ENCODE results near the gene DNER.

DNER gene

GRCh38 chr2:229417176-229417575 is 297.2 kb downstream of the DNER start:
- Histone ChIP-seq H3K4me3 (ENCODE audit: low read depth, low read length) (no peak overlapping the region), H3K27ac (ENCODE audit: low read depth, low read length) (no peak overlapping the region), H3K9ac (ENCODE audit: low read depth, low read length) (no peak overlapping the region), H3K9me3 (ENCODE audit: control insufficient read depth, insufficient read depth, low read length) (no peaks in the 10 kb centered on the region), H3K4me1 (ENCODE audit: control insufficient read depth, insufficient read depth, low read length) (peaks cover 20% of the 10 kb centered on the region), H3K27me3 (ENCODE audit: control insufficient read depth, insufficient read depth, low read length) (no peaks in the 10 kb centered on the region), H3K36me3 (ENCODE audit: control insufficient read depth, insufficient read depth, low read length) (no peaks in the 10 kb centered on the region)

GRCh38 chr2:229416116-229416694 is 298.1 kb downstream of the DNER start:
- Histone ChIP-seq H3K27ac (ENCODE audit: low read depth, low read length) (no peak overlapping the region), H3K4me3 (ENCODE audit: low read depth, low read length) (no peak overlapping the region)

GRCh38 chr2:229414631-229415030 is 299.7 kb downstream of the DNER start:
- H3K9ac ChIP-seq (ENCODE audit: low read depth, low read length): no peak overlapping the region
- H3K27me3 ChIP-seq (ENCODE audit: control insufficient read depth, insufficient read depth, low read length): no peaks in the 10 kb centered on the region
- H3K9me3 ChIP-seq (ENCODE audit: control insufficient read depth, insufficient read depth, low read length): no peaks in the 10 kb centered on the region
- no peak overlapping the region for H3K27ac ChIP-seq (ENCODE audit: low read depth, low read length)
- H3K4me1 ChIP-seq (ENCODE audit: control insufficient read depth, insufficient read depth, low read length): peaks cover 20% of the 10 kb centered on the region
- no peaks in the 10 kb centered on the region for H3K36me3 ChIP-seq (ENCODE audit: control insufficient read depth, insufficient read depth, low read length)
- H3K4me3 ChIP-seq (ENCODE audit: low read depth, low read length): no peak overlapping the region

More at GRCh38 chr2:229416116-229416694, 298.1 kb downstream of the DNER start:
- Histone ChIP-seq H3K4me1 (ENCODE audit: control insufficient read depth, insufficient read depth, low read length) (peaks cover 20% of the 10 kb centered on the region), H3K36me3 (ENCODE audit: control insufficient read depth, insufficient read depth, low read length) (no peaks in the 10 kb centered on the region), H3K27me3 (ENCODE audit: control insufficient read depth, insufficient read depth, low read length) (no peaks in the 10 kb centered on the region), H3K9ac (ENCODE audit: low read depth, low read length) (no peak overlapping the region), H3K9me3 (ENCODE audit: control insufficient read depth, insufficient read depth, low read length) (no peaks in the 10 kb centered on the region)

GRCh38 chr2:229412686-229413085 is 301.7 kb downstream of the DNER start:
- no peak overlapping the region for H3K4me3 ChIP-seq (ENCODE audit: low read depth, low read length)
- H3K36me3 ChIP-seq (ENCODE audit: control insufficient read depth, insufficient read depth, low read length): no peaks in the 10 kb centered on the region
- H3K9ac ChIP-seq (ENCODE audit: low read depth, low read length): no peak overlapping the region
- no peaks in the 10 kb centered on the region for H3K27me3 ChIP-seq (ENCODE audit: control insufficient read depth, insufficient read depth, low read length)
- H3K9me3 ChIP-seq (ENCODE audit: control insufficient read depth, insufficient read depth, low read length): no peaks in the 10 kb centered on the region
- H3K27ac ChIP-seq (ENCODE audit: low read depth, low read length): no peak overlapping the region
- H3K4me1 ChIP-seq (ENCODE audit: control insufficient read depth, insufficient read depth, low read length): peaks cover 22% of the 10 kb centered on the region

- Histone ChIP-seq H3K4me1 (ENCODE audit: control insufficient read depth, insufficient read depth, low read length) (peaks cover 25% of the 10 kb centered on the region), H3K36me3 (ENCODE audit: control insufficient read depth, insufficient read depth, low read length) (no peaks in the 10 kb centered on the region), H3K27me3 (ENCODE audit: control insufficient read depth, insufficient read depth, low read length) (no peaks in the 10 kb centered on the region), H3K9ac (ENCODE audit: low read depth, low read length) (no peak overlapping the region), H3K27ac (ENCODE audit: low read depth, low read length) (no peak overlapping the region), H3K9me3 (ENCODE audit: control insufficient read depth, insufficient read depth, low read length) (no peaks in the 10 kb centered on the region), H3K4me3 (ENCODE audit: low read depth, low read length) (no peak overlapping the region)
Observed at GRCh38 chr2:229410946-229411345, 303.4 kb downstream of the DNER start.

- Histone ChIP-seq H3K27me3 (ENCODE audit: control insufficient read depth, insufficient read depth, low read length) (no peaks in the 10 kb centered on the region), H3K4me1 (ENCODE audit: control insufficient read depth, insufficient read depth, low read length) (peaks cover 25% of the 10 kb centered on the region), H3K27ac (ENCODE audit: low read depth, low read length) (no peak overlapping the region), H3K9me3 (ENCODE audit: control insufficient read depth, insufficient read depth, low read length) (no peaks in the 10 kb centered on the region), H3K36me3 (ENCODE audit: control insufficient read depth, insufficient read depth, low read length) (no peaks in the 10 kb centered on the region), H3K9ac (ENCODE audit: low read depth, low read length) (no peak overlapping the region), H3K4me3 (ENCODE audit: low read depth, low read length) (no peak overlapping the region)
Observed at GRCh38 chr2:229410264-229410663, 304.1 kb downstream of the DNER start.

GRCh38 chr2:229409751-229410181 is 304.6 kb downstream of the DNER start:
- Histone ChIP-seq H3K9me3 (ENCODE audit: control insufficient read depth, insufficient read depth, low read length) (no peaks in the 10 kb centered on the region), H3K36me3 (ENCODE audit: control insufficient read depth, insufficient read depth, low read length) (no peaks in the 10 kb centered on the region), H3K4me1 (ENCODE audit: control insufficient read depth, insufficient read depth, low read length) (peaks cover 25% of the 10 kb centered on the region), H3K27me3 (ENCODE audit: control insufficient read depth, insufficient read depth, low read length) (no peaks in the 10 kb centered on the region), H3K4me3 (ENCODE audit: low read depth, low read length) (no peak overlapping the region), H3K9ac (ENCODE audit: low read depth, low read length) (no peak overlapping the region), H3K27ac (ENCODE audit: low read depth, low read length) (no peak overlapping the region)

GRCh38 chr2:229408962-229409361 is 305.4 kb downstream of the DNER start:
- peaks cover 25% of the 10 kb centered on the region for H3K4me1 ChIP-seq (ENCODE audit: control insufficient read depth, insufficient read depth, low read length)
- no peaks in the 10 kb centered on the region for H3K27me3 ChIP-seq (ENCODE audit: control insufficient read depth, insufficient read depth, low read length)
- H3K36me3 ChIP-seq (ENCODE audit: control insufficient read depth, insufficient read depth, low read length): no peaks in the 10 kb centered on the region
- H3K9me3 ChIP-seq (ENCODE audit: control insufficient read depth, insufficient read depth, low read length): no peaks in the 10 kb centered on the region
- no peak overlapping the region; the same call in 1 of the 2 replicates for H3K9ac ChIP-seq (ENCODE audit: low read depth, low read length)
- H3K4me3 ChIP-seq (ENCODE audit: low read depth, low read length): no peak overlapping the region; the same call in 1 of the 2 replicates
- peak overlapping the region; percentile 82 for H3K27ac ChIP-seq (ENCODE audit: low read depth, low read length)

GRCh38 chr2:229408356-229408755 is 306.0 kb downstream of the DNER start:
- no peak overlapping the region for H3K9ac ChIP-seq (ENCODE audit: low read depth, low read length)
- no peak overlapping the region; the same call in 1 of the 2 replicates for H3K4me3 ChIP-seq (ENCODE audit: low read depth, low read length)
- H3K4me1 ChIP-seq (ENCODE audit: control insufficient read depth, insufficient read depth, low read length): peaks cover 25% of the 10 kb centered on the region
- H3K27me3 ChIP-seq (ENCODE audit: control insufficient read depth, insufficient read depth, low read length): no peaks in the 10 kb centered on the region
- H3K9me3 ChIP-seq (ENCODE audit: control insufficient read depth, insufficient read depth, low read length): no peaks in the 10 kb centered on the region
- H3K36me3 ChIP-seq (ENCODE audit: control insufficient read depth, insufficient read depth, low read length): no peaks in the 10 kb centered on the region
- H3K27ac ChIP-seq (ENCODE audit: low read depth, low read length): peak overlapping the region; percentile 82

- Histone ChIP-seq H3K36me3 (ENCODE audit: control insufficient read depth, insufficient read depth, low read length) (no peaks in the 10 kb centered on the region), H3K4me3 (ENCODE audit: low read depth, low read length) (no peak overlapping the region), H3K27ac (ENCODE audit: low read depth, low read length) (no peak overlapping the region), H3K4me1 (ENCODE audit: control insufficient read depth, insufficient read depth, low read length) (peaks cover 25% of the 10 kb centered on the region), H3K27me3 (ENCODE audit: control insufficient read depth, insufficient read depth, low read length) (no peaks in the 10 kb centered on the region), H3K9ac (ENCODE audit: low read depth, low read length) (no peak overlapping the region), H3K9me3 (ENCODE audit: control insufficient read depth, insufficient read depth, low read length) (no peaks in the 10 kb centered on the region)
Observed at GRCh38 chr2:229407170-229407569, 307.2 kb downstream of the DNER start.

GRCh38 chr2:229405796-229406195 is 308.6 kb downstream of the DNER start:
- Histone ChIP-seq H3K27me3 (ENCODE audit: control insufficient read depth, insufficient read depth, low read length) (no peaks in the 10 kb centered on the region), H3K9ac (ENCODE audit: low read depth, low read length) (no peak overlapping the region), H3K4me3 (ENCODE audit: low read depth, low read length) (no peak overlapping the region), H3K36me3 (ENCODE audit: control insufficient read depth, insufficient read depth, low read length) (no peaks in the 10 kb centered on the region), H3K4me1 (ENCODE audit: control insufficient read depth, insufficient read depth, low read length) (peaks cover 25% of the 10 kb centered on the region), H3K27ac (ENCODE audit: low read depth, low read length) (no peak overlapping the region), H3K9me3 (ENCODE audit: control insufficient read depth, insufficient read depth, low read length) (no peaks in the 10 kb centered on the region)

All from HUES48 (cell line).